MM.1S (cell line): Measurements from ENCODE around the gene PCSK4.
"Not testable (repeated sequence)": the region's sequence is repeated elsewhere in the genome, so short reads cannot be mapped to it uniquely, and the experiment has no call there.

Source experiments
- EZH2 ChIP-seq: fragments of 300-600 bp; sonication (generic); optimal IDR thresholded peaks from 2 replicates; pipeline ENCODE3; 2017; ENCODE audit warnings: low read depth, mild to moderate bottlenecking, antibody characterized with exemption, low read length, mixed read lengths
- TF ChIP-seq, protein P1 (sequence below): fragments of 300-600 bp; sonication (generic); IDR thresholded peaks from 2 replicates; pipeline ENCODE4 v1.5.1; 2016; ENCODE audit warnings: antibody characterized with exemption, low read length, mixed read lengths

DNA sequence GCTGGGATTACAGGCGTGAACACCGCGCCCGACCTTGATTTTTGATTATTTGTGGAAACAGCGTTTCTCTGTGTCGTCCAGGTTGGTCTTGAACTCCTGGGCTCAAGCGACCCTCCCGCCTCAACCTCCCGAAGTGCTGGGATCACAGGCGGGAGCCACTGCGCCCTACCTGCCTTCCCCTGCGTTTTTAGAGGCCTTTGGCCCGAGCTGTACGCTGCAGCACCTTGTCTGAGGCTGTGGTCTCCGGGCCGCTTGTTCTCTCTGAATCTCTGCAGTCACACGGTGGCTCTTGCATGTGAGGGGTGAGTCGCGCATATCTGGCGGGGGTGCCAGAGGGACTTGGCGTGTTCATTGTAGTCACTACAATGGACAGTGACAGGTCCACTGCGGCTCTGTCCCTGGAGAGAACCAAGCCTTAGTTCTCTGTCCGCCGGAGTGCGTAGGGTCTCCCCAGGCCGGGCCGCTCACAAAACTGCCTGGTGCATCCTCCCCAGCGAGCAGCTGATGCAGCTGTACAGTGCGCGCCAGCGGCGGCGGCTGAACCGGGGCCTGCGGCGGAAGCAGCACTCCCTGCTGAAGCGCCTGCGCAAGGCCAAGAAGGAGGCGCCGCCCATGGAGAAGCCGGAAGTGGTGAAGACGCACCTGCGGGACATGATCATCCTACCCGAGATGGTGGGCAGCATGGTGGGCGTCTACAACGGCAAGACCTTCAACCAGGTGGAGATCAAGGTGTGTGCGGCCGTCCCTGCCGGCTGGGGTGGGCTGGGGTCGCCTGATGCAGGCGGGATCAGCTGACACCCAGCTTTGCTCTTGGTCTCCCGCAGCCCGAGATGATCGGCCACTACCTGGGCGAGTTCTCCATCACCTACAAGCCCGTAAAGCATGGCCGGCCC lies 50.4 kb downstream of the PCSK4 start:
- TF ChIP-seq, protein P1, sequence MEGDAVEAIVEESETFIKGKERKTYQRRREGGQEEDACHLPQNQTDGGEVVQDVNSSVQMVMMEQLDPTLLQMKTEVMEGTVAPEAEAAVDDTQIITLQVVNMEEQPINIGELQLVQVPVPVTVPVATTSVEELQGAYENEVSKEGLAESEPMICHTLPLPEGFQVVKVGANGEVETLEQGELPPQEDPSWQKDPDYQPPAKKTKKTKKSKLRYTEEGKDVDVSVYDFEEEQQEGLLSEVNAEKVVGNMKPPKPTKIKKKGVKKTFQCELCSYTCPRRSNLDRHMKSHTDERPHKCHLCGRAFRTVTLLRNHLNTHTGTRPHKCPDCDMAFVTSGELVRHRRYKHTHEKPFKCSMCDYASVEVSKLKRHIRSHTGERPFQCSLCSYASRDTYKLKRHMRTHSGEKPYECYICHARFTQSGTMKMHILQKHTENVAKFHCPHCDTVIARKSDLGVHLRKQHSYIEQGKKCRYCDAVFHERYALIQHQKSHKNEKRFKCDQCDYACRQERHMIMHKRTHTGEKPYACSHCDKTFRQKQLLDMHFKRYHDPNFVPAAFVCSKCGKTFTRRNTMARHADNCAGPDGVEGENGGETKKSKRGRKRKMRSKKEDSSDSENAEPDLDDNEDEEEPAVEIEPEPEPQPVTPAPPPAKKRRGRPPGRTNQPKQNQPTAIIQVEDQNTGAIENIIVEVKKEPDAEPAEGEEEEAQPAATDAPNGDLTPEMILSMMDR = not testable (repeated sequence)
- TF ChIP-seq EZH2 = not testable (repeated sequence)
